Rectal smooth muscle tissue (tissue), 1 donor: ENCODE data around the gene TESK2.
"Not testable (repeated sequence)": the region's sequence is repeated elsewhere in the genome, so short reads cannot be mapped to it uniquely, and the experiment has no call there.

ENCODE experiments used
- H3K27ac ChIP-seq: one replicate; pipeline ENCODE4 v1.7.0; 2013; ENCODE audit warnings: low read depth, low read length, inconsistent platforms
- H3K27me3 ChIP-seq: one replicate; pipeline ENCODE4 v1.7.0; 2013; ENCODE audit warnings: low read length; ENCODE audit not compliant: control insufficient read depth, insufficient read depth
- H3K36me3 ChIP-seq: one replicate; pipeline ENCODE4 v1.7.0; 2013; ENCODE audit warnings: low read length; ENCODE audit not compliant: control insufficient read depth, insufficient read depth
- H3K4me1 ChIP-seq: one replicate; pipeline ENCODE4 v1.7.0; 2013; ENCODE audit warnings: low read length; ENCODE audit not compliant: control insufficient read depth, insufficient read depth
- H3K4me3 ChIP-seq: one replicate; pipeline ENCODE4 v1.7.0; 2013; ENCODE audit warnings: low read length
- H3K9ac ChIP-seq: one replicate; pipeline ENCODE4 v1.7.0; 2013; ENCODE audit warnings: low read length

Gene TESK2

DNA sequence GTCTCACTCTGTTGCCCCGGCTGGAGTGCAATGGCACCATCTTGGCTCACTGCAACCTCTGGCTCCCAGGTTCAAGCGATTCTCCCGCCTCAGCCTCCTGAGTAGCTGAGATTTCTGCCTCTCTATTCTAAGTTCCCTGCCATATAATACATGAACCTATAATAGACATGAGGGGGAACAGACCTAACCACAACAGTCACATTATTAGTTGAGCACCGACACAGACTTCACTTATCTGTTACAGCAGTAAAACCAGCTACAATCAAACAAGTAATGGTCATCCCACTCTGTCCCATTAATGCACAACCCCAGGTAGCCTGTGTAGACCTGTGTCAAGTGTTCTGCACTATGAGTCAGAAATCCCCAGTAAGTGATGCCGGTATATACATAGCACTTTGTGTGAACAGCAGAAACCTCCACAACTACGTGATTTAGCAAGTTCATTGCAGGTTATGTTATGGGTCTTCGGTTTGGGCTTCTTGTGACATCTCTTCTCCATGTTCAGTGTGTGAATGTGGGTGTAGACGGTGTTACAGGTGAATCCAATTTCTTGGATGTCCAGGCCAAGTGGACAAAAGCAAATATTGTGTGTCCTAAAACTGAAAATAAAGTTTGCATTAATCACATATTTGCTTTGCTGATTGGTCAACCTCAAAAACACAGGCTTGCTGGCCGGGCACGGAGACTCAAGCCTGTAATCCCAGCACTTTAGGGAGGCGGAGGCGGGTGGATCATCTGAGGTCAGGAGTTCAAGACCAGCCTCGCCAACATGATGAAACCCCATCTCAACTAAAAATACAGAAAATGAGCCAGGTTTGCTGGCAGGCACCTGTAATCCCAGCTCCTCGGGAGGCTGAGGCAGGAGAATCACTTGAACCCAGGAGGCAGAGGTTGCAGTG is 12.7 kb upstream of the TESK2 start:
- Histone ChIP-seq H3K4me1 (peaks cover 9% of the 10 kb centered on the region), H3K27ac (no peak overlapping the region), H3K27me3 (no peaks in the 10 kb centered on the region), H3K36me3 (no peaks in the 10 kb centered on the region), H3K4me3 (no peak overlapping the region), H3K9ac (no peak overlapping the region)

DNA sequence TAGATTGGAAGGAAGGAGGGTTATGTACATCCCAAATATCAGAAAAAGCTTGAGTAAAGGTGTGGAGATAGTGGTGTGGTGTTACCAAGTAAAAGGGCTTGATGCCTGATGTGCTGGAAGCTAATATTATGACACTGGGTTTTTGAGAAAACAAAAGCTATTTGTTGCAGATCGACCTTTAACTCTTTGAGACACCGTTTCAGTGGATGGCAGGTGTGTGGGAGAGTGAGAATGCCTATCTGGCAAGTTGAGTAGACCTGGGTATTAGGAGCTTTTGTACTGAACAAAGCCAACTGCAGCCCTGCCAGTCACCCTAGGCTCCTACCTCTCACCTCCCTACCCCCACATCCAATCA is 10.5 kb upstream of the TESK2 start:
- Histone ChIP-seq H3K9ac (no peak overlapping the region), H3K36me3 (no peaks in the 10 kb centered on the region), H3K4me3 (no peak overlapping the region), H3K27me3 (no peaks in the 10 kb centered on the region), H3K4me1 (peaks cover 9% of the 10 kb centered on the region), H3K27ac (no peak overlapping the region)

DNA sequence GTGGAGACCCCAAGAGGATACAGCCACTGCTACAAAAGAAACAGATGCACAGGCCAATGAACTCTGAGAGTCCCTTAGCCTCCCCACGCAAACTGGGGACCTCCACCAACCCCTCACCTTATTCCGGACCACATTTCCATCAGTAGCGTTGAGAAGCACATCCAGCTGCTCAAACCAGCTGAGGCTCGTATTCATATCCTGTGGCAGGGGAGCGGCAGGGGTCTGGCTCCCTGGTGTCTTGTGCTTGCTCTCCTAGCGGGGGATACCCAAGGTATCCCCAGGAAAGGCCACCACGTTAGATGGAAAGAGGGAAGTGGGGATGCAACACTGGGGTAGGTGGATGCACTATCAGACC is 8.4 kb upstream of the TESK2 start:
- peak overlapping the region; percentile 87 for H3K4me3 ChIP-seq
- H3K36me3 ChIP-seq: no peaks in the 10 kb centered on the region
- H3K4me1 ChIP-seq: peaks cover 9% of the 10 kb centered on the region
- no peak overlapping the region for H3K27ac ChIP-seq
- no peaks in the 10 kb centered on the region for H3K27me3 ChIP-seq
- H3K9ac ChIP-seq: peak overlapping the region; percentile 76

DNA sequence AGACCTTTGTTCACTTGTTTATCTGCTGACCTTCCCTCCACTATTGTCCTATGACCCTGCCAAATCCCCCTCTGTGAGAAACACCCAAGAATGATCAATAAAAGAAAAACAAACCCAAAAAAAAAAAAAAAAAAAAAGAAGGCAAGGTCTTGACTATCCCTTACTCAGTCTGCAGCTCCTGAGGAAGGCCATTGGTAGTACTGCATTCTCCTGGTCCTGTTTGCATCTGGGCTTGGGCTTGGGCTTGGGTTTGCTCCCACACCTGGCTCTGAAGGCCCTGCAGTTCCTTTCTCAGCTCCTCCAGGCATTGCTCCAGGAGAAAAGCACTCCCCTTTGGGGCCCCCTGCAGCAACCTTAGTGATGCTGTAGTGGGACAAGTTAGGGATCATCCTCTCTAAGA is 7.3 kb upstream of the TESK2 start:
- no peak overlapping the region for H3K4me3 ChIP-seq
- no peak overlapping the region for H3K27ac ChIP-seq
- no peak overlapping the region for H3K9ac ChIP-seq
- peaks cover 9% of the 10 kb centered on the region for H3K4me1 ChIP-seq
- H3K36me3 ChIP-seq: no peaks in the 10 kb centered on the region
- H3K27me3 ChIP-seq: no peaks in the 10 kb centered on the region

DNA sequence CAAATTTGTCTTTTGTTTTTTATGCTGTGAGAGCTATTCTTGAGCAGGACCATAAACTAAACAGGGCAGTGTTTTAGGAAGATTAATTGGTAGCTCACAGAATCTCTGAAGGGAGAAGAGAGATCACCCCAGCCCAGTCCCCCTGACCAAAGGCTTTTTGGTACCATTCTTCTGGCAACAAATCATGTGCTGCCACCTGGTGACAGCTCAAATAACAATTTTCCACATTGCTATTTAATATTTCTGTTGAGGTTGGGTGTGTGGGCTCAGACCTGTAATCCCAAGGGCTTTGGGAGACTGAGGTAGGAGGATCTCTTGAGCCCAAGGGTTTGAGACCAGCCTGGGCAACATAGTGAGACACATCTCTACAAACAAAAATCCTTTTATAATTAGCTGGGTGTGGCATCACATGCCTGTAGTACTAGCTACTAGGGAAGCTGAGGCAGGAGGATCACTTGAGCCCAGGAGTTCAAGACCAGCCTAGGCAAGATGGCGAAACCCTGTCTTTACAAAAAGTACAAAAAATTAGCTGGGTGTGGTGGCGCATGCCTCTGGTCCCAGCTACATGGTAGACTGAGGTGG is 2.2 kb upstream of the TESK2 start:
- H3K36me3 ChIP-seq: no peaks in the 10 kb centered on the region
- H3K27ac ChIP-seq: no peak overlapping the region
- no peak overlapping the region for H3K4me3 ChIP-seq
- H3K4me1 ChIP-seq: peaks cover 2% of the 10 kb centered on the region
- H3K27me3 ChIP-seq: no peaks in the 10 kb centered on the region
- H3K9ac ChIP-seq: no peak overlapping the region

DNA sequence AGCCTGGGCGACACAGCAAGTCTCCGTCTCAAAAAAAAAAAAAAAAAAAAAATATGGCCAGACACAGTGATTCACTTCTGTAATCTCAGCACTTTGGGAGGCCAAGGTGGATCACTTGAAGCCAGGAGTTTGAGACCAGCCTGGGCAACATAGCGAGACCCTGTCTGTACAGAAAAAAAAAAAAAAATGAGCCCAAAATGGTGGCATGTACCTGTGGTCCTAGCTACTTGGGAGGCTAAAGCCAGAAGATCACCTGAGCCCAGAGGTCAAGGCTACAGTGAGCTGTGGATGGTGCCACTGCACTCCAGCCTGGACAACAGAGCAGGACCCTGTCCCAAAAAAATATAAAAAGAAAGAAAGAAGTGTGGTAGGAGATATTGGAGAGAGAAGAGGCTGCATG is 1.7 kb upstream of the TESK2 start:
- Histone ChIP-seq H3K27ac (no peak overlapping the region), H3K27me3 (no peaks in the 10 kb centered on the region), H3K9ac (no peak overlapping the region), H3K36me3 (no peaks in the 10 kb centered on the region), H3K4me3 (no peak overlapping the region), H3K4me1 (peaks cover 2% of the 10 kb centered on the region)

DNA sequence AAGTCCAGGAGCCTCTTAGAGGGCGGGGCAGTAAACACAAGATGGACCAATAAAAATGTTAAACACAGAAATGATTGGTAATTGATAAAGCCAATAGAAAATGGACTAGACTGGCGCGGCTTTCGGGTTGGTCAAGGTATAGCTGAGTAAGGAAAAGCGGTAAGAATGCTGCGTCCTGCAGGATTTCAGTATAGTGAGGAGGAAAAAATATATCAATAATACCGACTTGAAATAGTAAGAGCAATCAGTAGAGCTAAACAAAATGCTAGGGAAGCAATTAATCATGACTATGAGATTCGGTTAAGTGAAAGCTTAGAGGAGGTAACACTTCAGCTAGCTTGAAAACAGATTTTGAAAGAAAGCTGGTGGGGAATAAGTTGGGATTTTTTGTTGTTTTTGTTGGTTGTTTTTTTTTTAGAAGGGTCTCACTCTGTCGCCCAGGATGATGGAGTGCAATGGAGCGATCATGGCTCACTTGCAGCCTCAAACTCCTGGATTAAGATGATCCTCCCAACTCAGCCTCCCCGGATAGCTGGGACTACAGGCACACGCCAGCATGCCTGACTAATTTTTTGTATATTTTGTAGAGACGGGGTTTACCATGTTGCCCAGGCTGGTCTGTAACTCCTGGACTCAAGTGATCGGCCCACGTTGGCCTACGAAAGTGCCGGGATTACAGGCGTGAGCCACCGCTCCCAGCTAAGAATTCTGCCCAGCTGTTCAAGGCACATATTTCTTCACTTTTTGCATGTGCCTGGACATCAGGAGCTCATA is 711 bp upstream of the TESK2 start:
- peak overlapping the region; percentile 41 for H3K4me3 ChIP-seq
- H3K9ac ChIP-seq: no peak overlapping the region
- H3K36me3 ChIP-seq: no peaks in the 10 kb centered on the region
- H3K4me1 ChIP-seq: peaks cover 2% of the 10 kb centered on the region
- no peak overlapping the region for H3K27ac ChIP-seq
- no peaks in the 10 kb centered on the region for H3K27me3 ChIP-seq

DNA sequence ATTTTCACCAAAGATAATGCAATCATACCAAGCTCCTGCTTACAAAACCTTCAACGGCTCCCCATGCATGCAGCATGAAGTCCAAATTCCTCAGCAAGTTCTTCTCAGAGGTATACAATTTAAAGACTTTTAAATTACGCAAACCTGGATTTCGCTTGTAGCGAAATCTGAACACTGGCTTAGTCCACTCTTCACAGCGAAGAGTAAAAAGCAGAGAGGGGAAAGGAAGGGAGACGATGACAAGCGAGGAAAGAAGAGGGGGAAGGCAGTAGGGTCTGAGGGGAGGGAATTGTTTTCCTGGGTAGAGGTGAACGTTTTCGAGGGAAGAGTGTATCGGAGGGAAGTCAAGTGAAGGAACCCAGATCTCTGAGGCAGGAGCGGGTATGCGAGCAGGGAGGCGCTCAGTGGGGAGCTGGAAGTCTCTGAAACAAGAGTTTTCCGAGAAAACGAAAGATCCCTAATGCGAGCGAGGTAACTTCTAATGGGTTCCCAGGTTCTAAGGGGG is 790 bp downstream of the TESK2 start:
- Histone ChIP-seq H3K4me3 (peak overlapping the region; percentile 93), H3K36me3 (no peaks in the 10 kb centered on the region), H3K27me3 (no peaks in the 10 kb centered on the region), H3K4me1 (peaks cover 2% of the 10 kb centered on the region), H3K27ac (no peak overlapping the region), H3K9ac (peak overlapping the region; percentile 54)

DNA sequence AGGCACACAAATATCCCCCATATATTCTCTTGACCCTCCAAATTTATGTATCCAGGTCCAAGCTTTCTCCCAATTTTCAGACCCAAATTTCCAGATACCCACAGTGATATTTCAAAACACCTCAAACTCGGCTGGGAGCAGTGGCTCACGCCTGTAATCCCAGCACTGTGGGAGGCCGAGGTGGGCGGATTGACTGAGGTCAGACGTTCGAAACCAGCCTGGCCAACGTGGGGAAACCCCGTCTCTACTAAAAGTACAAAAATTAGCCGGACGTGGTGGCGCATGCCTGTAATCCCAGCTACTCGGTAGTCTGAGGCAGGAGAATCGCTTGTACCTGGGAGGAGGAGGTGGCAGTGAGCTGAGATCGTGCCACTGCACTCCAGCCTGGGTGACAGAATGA is 1.6 kb downstream of the TESK2 start:
- H3K36me3 ChIP-seq, H3K27me3 ChIP-seq, H3K4me1 ChIP-seq, H3K9ac ChIP-seq, H3K27ac ChIP-seq: not testable (repeated sequence)
- H3K4me3 ChIP-seq: peak overlapping the region; percentile 93

DNA sequence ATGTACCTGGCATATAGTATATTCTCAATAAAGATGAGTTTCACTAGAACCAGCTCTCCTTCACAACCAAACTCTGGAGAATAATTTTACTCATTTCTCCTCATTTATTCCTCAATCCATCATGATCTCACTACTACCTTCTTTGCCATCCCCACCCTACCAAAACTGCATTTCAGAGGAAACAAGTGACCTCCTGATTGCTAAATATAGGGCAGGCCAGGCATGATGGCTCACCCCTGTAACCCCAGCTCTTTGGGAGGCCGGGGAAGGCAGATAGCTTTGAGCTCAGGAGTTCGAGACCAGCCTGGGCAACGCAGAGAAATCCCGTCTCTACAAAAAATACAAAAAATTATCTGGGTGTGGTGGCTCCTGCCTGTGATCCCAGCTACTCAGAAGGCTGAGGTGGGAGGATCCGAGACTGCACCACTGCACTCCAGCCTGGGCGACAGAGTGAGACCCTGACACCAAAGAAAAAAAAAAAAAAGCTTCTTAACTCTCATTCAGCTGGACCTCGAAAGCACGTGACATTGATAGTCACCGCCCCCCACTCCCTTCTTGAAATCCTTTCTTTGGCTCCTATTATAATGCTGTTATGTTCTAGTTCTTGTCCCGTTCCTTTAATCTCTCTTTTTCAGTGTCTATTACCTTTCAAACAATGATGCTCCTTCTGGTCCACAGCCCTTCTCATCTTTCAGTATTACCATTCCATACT is 2.1 kb downstream of the TESK2 start:
- Histone ChIP-seq H3K27ac (no peak overlapping the region), H3K9ac (no peak overlapping the region), H3K27me3 (no peaks in the 10 kb centered on the region), H3K4me1 (peaks cover 2% of the 10 kb centered on the region), H3K4me3 (no peak overlapping the region), H3K36me3 (no peaks in the 10 kb centered on the region)

DNA sequence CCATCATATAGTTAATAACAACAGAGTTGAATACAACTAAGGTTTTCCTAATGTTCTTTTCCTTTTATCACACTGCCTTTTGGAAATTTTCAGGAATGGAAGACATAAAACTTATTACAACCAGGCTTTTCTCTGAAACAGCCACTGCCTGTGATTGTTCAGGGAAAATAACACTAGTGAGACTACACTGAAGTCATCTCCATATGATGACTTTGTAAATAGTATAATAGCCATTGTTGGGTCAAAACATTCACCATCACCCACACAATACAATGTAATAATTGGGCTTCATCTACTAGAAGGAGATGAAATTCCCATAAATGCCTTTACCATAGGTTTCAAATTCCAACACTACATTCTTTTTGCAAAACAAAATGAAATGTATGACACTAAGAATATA is 5.0 kb downstream of the TESK2 start:
- Histone ChIP-seq H3K4me3 (no peak overlapping the region), H3K4me1 (peaks cover 2% of the 10 kb centered on the region), H3K27me3 (no peaks in the 10 kb centered on the region), H3K27ac (no peak overlapping the region), H3K9ac (no peak overlapping the region), H3K36me3 (no peaks in the 10 kb centered on the region)
